HG02943 (cell line): ENCODE results near the gene TSC22D4.

Source experiments
- ATAC-seq: cut with Tn5 transposase; IDR thresholded peaks from one replicate; pipeline ENCODE4 v1.9.1; 2021; ENCODE audit warnings: mild to moderate bottlenecking, low read depth, moderate library complexity; ENCODE audit not compliant: unreplicated experiment

TSC22D4 gene

DNA sequence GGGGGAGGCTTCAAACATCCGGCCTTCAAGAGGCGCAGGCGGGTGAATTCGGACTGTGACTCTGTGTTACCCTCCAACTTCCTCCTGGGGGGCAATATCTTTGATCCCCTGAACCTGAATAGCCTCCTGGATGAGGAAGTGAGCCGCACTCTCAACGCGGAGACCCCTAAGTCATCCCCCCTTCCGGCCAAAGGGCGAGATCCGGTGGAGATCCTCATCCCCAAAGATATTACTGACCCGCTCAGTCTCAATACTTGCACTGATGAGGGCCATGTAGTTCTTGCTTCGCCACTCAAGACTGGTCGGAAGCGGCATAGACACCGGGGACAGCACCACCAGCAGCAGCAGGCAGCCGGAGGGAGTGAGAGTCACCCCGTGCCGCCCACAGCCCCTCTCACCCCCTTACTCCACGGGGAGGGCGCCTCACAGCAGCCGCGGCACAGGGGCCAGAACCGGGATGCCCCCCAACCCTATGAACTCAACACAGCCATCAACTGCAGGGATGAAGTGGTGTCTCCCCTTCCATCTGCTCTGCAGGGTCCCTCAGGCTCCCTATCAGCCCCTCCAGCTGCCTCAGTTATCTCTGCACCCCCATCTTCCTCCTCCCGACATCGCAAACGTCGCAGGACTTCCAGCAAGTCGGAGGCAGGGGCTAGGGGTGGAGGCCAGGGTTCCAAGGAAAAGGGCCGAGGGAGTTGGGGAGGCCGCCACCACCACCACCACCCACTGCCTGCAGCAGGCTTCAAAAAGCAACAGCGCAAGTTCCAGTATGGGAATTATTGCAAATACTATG is 48.3 kb downstream of the TSC22D4 start:
- no peak for ATAC-seq

DNA sequence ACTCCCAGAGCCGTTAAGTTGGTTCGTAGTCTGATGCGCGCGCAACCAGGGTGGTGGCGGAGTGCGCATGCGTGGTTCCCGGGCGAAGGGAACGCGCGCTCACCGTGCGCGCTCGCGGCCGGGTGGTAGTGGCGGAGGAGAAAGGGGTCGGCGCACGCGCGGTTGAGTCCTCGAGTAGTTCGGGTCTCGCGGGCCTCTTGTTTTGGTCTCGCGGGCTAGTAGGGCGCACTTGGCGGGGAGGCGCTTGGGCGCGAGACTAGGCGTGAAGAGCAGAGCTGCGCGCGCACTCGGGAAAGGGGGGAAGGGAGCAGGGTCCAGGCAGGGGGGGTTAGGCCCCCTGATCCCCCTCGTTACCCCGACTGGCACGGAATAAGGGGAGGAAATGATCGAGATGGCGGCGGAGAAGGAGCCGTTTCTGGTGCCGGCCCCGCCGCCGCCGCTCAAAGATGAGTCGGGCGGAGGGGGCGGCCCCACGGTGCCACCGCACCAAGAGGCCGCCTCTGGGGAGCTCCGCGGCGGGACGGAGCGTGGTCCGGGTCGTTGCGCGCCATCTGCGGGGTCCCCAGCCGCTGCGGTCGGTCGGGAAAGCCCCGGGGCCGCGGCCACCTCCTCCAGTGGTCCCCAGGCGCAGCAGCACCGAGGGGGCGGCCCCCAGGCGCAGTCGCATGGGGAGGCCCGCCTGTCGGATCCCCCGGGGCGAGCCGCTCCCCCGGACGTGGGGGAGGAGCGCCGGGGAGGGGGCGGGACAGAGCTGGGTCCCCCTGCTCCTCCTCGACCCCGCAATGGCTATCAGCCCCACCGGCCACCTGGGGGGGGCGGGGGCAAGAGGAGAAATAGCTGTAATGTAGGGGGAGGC is 49.1 kb downstream of the TSC22D4 start, which contains the start of gene MEPCE:
MEPCE (plus strand) TSS at position 195 of the 856 bp plus-strand sequence; CDS start at position 383, 188 bp downstream.
- peak; percentile 40 for ATAC-seq

GRCh38 chr7:100428967-100429636 is 49.9 kb downstream of the TSC22D4 start:
- peak; percentile 50 for ATAC-seq

GRCh38 chr7:100428199-100428966 is 50.6 kb downstream of the TSC22D4 start, which contains the start of gene ZCWPW1:
TSS of gene ZCWPW1 (minus strand) at chr7:100428703. CDS start at chr7:100420649, 8,054 bp downstream.
- ATAC-seq: peak; percentile 36

DNA sequence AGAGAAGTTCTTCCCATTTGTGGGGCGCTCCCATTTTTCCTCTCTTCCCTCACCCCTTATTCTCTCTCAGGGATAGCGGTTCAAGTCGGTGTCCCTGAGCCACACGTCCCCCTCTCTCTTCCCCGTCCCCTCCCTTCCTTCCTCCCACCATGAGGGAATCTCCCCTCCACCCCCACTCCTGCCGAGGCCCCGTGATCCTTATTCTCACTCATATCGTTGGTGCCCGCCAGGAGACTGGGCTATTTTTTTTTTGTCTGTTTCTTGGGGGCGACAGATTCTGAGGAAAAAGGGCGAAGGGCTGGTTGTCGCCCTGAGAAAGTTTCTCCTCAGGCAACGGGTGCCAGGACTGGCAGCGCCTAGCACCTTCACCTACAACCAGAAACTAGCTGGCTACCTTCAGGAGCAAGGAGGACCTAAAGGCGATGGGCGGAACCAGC is 51.2 kb downstream of the TSC22D4 start:
- ATAC-seq: no peak

DNA sequence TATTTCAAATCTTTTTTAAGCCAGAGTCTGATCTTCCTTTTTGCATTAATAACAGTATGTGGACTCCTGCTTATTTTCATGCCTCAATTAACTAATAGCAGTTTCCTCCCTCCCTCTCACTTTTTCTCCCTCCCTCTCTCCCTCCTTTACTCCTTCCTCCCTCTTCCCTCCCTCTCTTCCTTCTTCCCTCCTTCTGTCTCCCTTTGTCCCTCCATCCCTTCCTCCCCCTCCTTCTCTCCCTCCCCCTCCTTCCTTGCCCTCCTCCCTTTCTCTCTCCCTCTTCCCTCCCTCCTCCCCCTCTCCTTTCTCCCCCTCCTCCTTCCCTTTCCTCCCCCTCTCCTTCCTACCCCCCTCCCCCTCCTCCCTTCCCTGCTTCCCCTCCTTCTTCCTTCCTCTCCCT is 52.5 kb downstream of the TSC22D4 start:
- no peak for ATAC-seq

DNA sequence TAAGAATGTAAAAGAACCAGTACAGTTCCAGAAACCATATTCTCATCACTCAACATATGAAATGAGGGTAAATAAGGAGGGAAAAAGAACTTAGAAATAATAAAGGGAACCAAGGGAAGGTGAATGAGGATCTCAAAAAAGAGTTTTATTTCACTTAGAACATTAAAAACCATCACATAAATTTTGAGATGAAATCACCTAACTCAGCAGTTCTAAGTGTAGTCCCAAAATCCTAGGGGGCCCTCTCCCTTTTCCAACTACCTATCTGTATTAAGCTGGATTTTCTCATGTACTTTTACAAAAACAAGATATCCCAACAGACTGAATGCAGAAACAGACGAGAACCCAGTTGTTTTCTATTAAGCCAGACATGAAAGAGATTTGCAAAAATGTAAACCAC is 53.7 kb downstream of the TSC22D4 start:
- no peak for ATAC-seq

DNA sequence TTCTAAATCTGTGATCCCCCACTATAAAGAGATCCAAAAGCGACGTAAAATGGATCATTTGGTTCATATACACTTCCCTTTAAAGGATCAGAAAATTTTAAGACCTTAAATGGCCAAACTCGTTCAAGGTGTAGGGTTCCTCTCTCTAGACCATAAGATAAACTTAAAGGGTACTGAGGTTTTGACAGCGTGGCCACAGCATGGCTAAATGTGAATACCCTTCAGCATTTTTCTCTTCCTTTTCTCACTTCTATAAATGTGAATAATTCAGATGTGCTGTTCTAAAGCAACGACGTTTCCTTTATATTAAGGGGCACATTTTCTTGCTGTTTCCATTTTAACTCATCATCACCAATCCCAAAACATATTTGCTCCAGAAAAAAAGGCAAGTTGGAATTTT is 55.7 kb downstream of the TSC22D4 start:
- ATAC-seq: no peak

GRCh38 chr7:100419660-100420226 is 59.3 kb downstream of the TSC22D4 start:
- no peak for ATAC-seq

DNA sequence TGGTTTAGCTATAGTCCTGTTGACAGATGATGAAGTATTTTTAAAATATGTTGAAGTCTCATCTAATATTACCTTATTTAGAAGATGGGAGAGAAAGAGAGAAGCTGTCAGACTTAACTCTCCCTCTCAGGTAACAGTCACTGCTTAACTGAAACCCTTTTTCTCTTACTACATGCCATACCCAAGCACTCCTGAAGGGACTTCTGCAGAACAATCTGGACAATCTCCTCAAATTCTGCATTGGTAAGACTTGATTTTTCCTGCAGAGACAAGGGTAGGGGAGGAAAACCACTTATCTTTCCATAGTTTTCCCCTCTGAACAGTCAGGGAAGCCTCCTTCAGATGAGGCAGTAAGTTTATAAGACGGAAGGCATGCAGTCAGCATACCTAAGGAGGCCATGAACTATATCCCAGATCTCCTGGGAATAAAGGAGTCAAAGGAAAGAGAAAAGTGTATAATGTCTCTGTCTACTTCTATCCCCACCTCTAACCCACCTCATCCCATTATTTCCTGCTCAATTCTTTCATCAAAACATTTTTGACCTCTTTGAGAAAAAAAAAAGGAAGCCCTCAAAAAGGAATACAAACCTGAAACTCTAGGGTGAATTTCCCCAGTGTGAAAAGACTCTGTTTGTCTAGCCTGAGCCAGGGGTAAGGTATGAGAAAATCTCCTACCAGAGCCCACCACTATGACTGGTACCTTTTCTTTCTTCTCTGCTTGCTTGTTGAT is 59.9 kb downstream of the TSC22D4 start:
- ATAC-seq: no peak
